GM12892 (cell line): ENCODE results near the gene TDRD5.

Experiments used
- POLR2AphosphoS5 ChIP-seq: IDR thresholded peaks from 2 replicates; pipeline ENCODE4 v1.6.1; 2011; ENCODE audit warnings: low read depth, low read length, control low read depth
- TAF1 ChIP-seq: IDR thresholded peaks from 2 replicates; pipeline ENCODE4 v1.6.1; 2011; ENCODE audit warnings: low read depth, mild to moderate bottlenecking, control low read depth, low read length, borderline replicate concordance

DNA sequence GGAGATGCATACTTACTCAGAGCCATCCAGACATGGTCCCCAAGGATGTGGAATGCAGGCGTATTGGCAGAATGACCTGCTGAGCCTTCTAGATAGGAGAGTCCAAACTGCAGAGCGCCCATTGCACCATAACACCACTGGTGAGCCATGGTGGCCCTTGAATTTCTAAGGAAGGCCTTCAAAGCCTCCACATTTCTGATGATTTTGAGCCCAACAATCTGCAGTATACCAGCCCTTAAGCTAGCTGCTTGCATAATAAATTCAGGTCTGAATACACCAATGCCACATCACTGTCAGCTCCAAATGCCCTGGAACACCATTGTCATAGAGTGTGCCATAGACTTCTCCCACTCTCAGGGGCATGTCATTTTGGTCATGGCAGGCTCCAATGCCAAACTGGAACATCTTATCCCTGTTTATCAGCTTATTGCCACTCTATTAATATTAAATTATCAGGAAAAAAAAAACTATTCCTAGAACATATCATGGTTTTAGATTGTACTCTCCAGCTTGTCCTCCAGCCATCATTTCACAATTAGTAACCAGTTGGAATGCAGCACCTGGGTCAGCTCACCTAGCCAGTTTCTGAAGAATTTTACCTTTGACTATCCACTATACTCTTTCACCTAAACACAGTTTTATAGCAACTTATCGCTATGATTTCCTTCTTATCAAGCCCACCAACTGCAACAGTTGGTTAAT lies 42.8 kb upstream of the TDRD5 start:
- TF ChIP-seq POLR2AphosphoS5 (no peak), TAF1 (no peak)
